Measurements from ENCODE around the gene PLEKHN1.

PLEKHN1 gene

GRCh38 chr1:925561-926421 is 40.5 kb upstream of the PLEKHN1 start (continued):
- TF ChIP-seq PRDM10 (tag by site-specific recombination; IDR thresholded peaks at IDR 0.05) (peak; percentile 73), ZBTB7A (tag by site-specific recombination; IDR thresholded peaks at IDR 0.05; ENCODE audit: low read depth) (peak; percentile 81; the same call in 1 of the 2 replicates), ZEB2 (tag by site-specific recombination; IDR thresholded peaks at IDR 0.05) (peak; percentile 83), WT1 (tag by site-specific recombination; IDR thresholded peaks at IDR 0.05) (0 out of 2 replicates have a peak, but pooled peaks have one; percentile 36), ZSCAN18 (tag by site-specific recombination; IDR thresholded peaks at IDR 0.05) (no peak), ZNF449 (tag by site-specific recombination; IDR thresholded peaks at IDR 0.05) (peak; percentile 97), ZFP3 (tag by site-specific recombination; IDR thresholded peaks at IDR 0.05; ENCODE audit: low read depth) (no peak), ZNF280C (tag by site-specific recombination; IDR thresholded peaks at IDR 0.05) (no peak), ZNF362 (tag by site-specific recombination; IDR thresholded peaks at IDR 0.05) (no peak), ELK4 (IDR thresholded peaks at IDR 0.05; ENCODE audit: borderline replicate concordance, low read depth, low read length) (no peak), GLIS2 (tag by site-specific recombination; IDR thresholded peaks at IDR 0.05) (peak; percentile 79), KLF17 (tag by site-specific recombination; IDR thresholded peaks at IDR 0.05) (peak; percentile 90), ZNF658 (tag by site-specific recombination; IDR thresholded peaks at IDR 0.05) (no peak), YY1 (tag by site-specific recombination; IDR thresholded peaks at IDR 0.05) (no peak), ZXDB (tag by site-specific recombination; IDR thresholded peaks at IDR 0.05) (peak; percentile 97), ATF2 (tag by site-specific recombination; IDR thresholded peaks at IDR 0.05; ENCODE audit: low read depth) (no peak), BCL11B (tag by site-specific recombination; IDR thresholded peaks at IDR 0.05; ENCODE audit: low read depth) (0 out of 2 replicates have a peak, but pooled peaks have one; percentile 36), ZBTB17 (tag by site-specific recombination; IDR thresholded peaks at IDR 0.05) (peak; percentile 91), ZNF843 (tag by site-specific recombination; IDR thresholded peaks at IDR 0.05) (peak; percentile 57; the same call in 1 of the 2 replicates), ZNF426 (tag by site-specific recombination; IDR thresholded peaks at IDR 0.05) (no peak), ZNF398 (tag by site-specific recombination; IDR thresholded peaks at IDR 0.05) (peak; percentile 85), ZNF146 (tag by site-specific recombination; IDR thresholded peaks at IDR 0.05) (no peak; the same call in 1 of the 2 replicates)

Measured in HEK293 (cell line).